ES-I3 (cell line): Measurements from ENCODE around the gene GNB1L.

ENCODE experiments used
- H3K36me3 ChIP-seq: 2 replicates; pipeline ENCODE4 v1.6.1; 2013; ENCODE audit warnings: mild to moderate bottlenecking, low read length, control low read depth, moderate library complexity; ENCODE audit not compliant: insufficient read depth
- H3K4me1 ChIP-seq: 2 replicates; pipeline ENCODE4 v1.6.1; 2013; ENCODE audit warnings: mild to moderate bottlenecking, control low read depth, low read length; ENCODE audit not compliant: insufficient read depth
- H3K9ac ChIP-seq: 2 replicates; pipeline ENCODE4 v1.6.1; 2013; ENCODE audit warnings: low read depth, mild to moderate bottlenecking, low read length, moderate library complexity
- H3K9me3 ChIP-seq: 2 replicates; pipeline ENCODE4 v1.6.1; 2013; ENCODE audit warnings: mild to moderate bottlenecking, low read length, moderate library complexity; ENCODE audit not compliant: control insufficient read depth, insufficient read depth

GNB1L gene

GRCh38 chr22:19854778-19855503 lies at the start of gene GNB1L, which contains the start of gene RTL10:
Gene GNB1L, minus strand, starts transcription at chr22:19854874. Its CDS starts 33,519 bp downstream, at chr22:19821355.
Gene RTL10, minus strand, starts transcription at chr22:19854874. Its CDS starts 2,613 bp downstream, at chr22:19852261.
- Histone ChIP-seq H3K4me1 (0 out of 2 replicates have a peak, but pooled peaks cover 4% of the 10 kb centered on the region), H3K36me3 (peaks cover 9% of the 10 kb centered on the region; the same call in 1 of the 2 replicates), H3K9ac (peak within 1 kb of the TSS; percentile 98), H3K9me3 (no peaks in the 10 kb centered on the region)

- H3K4me1 ChIP-seq = peaks cover 12% of the 10 kb centered on the region
- H3K9me3 ChIP-seq = no peaks in the 10 kb centered on the region
- no peak overlapping the region for H3K9ac ChIP-seq
- H3K36me3 ChIP-seq = no peaks in the 10 kb centered on the region
Measured at GRCh38 chr22:19904174-19904856, 49.6 kb upstream of the GNB1L start.

DNA sequence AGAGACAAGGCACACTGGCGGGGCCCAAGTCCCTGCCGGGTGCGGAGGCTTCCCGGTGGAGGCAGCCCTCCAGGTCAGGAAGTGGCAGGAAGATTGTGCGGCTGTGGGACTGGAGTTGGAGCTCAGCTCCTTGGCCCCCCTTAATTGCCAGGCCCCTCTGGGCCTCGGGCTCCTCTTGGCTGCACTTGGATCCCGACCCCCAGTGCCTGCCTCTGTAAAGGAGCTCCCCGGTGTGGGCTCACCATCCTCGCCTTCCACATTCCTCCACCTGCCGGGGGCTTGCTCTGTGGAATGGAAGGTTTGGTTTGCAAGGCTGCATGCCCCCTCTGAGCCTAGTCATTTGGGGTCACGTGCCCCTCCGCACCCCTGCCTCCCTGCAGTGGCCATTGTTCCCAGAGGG lies 48.8 kb upstream of the GNB1L start:
- no peaks in the 10 kb centered on the region for H3K9me3 ChIP-seq
- H3K4me1 ChIP-seq = peaks cover 12% of the 10 kb centered on the region
- H3K9ac ChIP-seq = no peak overlapping the region
- H3K36me3 ChIP-seq = no peaks in the 10 kb centered on the region

DNA sequence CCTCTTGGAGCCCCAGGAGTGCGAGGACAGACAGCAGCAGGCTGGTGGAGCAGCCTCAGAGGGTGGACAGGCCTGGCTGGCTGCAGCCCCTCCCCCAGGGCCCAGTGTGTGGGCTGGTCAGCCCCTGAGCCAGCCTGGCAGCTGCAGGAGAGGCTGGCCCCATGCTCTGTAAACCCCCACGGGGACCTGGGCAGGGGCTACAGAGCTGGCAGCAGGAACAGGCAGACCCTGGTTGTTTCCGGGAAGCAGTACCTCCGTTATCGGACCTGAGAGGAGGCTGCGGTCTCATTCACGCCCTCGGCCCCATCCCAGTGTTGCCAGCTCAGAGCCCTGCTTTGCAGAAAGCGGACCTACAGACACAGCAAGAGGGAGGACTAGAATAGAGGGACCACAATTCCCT lies 48.4 kb upstream of the GNB1L start:
- peaks cover 12% of the 10 kb centered on the region for H3K4me1 ChIP-seq
- no peaks in the 10 kb centered on the region for H3K36me3 ChIP-seq
- no peaks in the 10 kb centered on the region for H3K9me3 ChIP-seq
- H3K9ac ChIP-seq = no peak overlapping the region

DNA sequence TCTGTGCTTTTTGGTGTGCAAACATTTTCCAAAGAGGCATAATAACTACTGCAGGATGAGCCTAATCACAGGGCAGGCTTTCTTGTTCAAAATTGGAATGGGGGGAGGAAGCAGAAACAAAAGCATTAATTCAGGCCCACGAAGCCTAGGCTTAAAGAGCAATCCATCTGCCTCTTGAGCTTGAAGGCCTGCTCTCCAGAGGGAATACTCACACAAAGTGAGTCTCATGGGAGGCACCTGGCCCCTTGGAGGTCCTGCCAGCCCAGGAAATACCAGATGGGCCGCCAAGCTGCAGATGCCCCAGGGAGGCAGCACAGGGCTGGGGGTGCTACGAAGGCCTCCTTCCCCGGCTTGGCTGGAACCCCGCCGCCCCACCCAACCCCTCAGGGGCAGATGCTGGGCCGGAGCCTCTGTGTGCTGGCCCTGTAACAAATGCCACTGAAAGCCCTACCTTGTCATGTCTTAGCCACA lies 47.6 kb upstream of the GNB1L start:
- H3K4me1 ChIP-seq = peaks cover 12% of the 10 kb centered on the region
- no peaks in the 10 kb centered on the region for H3K9me3 ChIP-seq
- no peaks in the 10 kb centered on the region for H3K36me3 ChIP-seq
- no peak overlapping the region for H3K9ac ChIP-seq

DNA sequence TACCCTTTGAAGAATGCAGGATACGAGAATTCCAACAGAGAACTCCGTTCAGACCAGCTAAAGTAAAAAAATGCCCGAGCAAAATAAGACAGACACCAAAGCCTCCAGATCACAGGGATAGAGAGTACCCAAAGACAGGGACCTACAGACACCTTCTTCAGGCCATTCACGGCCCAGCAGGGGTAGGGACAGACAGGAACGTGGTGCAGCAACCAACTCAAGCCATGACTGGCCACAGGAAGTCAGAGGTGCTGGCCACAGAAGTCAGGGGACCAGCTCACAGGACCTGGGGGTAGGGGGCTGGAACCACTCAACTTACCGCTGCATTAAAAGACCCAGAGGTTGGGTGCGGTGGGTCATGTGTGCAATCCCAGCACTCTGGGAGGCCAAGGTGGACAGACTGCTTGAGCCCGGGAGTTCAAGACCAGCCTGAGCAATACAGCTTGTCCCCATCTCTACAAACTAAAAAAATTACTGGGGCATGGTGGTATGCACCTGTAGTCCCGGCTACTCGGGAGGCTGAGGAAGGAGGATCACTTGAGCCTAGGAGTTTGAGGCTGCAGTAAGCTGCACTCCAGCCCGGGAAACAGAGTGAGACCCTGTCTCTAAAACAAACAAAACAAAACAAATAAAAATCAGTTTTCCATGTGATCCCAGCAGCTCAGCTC lies 47.0 kb upstream of the GNB1L start:
- H3K4me1 ChIP-seq = peaks cover 12% of the 10 kb centered on the region
- no peaks in the 10 kb centered on the region for H3K9me3 ChIP-seq
- H3K9ac ChIP-seq = no peak overlapping the region
- no peaks in the 10 kb centered on the region for H3K36me3 ChIP-seq

- Histone ChIP-seq H3K4me1 (peaks cover 12% of the 10 kb centered on the region), H3K36me3 (no peaks in the 10 kb centered on the region), H3K9me3 (no peaks in the 10 kb centered on the region), H3K9ac (no peak overlapping the region)
Measured at GRCh38 chr22:19900707-19901436, 46.2 kb upstream of the GNB1L start.

DNA sequence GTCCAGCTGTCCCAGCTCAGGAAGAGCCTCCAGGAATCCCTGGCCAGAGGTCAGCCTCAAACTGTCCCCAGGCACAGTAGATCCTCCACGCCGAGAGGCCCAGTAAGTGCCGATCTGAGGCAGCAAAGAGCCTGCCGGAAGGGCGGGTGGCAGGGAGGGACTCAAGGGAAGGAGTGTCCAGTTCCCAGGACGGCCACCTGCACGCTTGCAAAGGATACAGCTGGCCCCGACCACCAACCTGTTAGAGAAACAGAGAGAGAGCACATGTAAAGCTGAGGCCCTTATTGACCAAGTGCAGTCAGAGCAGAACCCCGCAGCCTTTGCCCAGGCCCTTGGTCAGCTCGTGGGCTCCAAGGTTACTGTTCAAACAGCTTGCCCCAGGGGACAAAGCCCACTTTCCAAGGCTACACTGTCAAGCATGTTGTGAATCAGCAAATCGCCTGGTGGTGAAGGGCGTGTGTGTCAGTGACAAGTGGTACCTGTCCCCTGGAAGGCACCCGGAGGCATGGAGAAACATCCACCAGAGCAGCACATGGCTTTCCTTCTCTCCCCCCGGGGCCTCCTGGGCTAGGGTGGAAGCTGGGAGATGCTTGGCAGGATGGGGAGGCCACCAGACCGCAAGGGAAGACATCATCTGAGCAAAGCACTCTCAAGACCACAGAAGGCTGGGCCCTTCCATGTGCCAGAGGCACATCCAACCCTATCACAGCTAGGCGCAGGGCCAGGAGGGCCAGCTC lies 44.3 kb upstream of the GNB1L start:
- Histone ChIP-seq H3K4me1 (peaks cover 12% of the 10 kb centered on the region), H3K36me3 (no peaks in the 10 kb centered on the region), H3K9me3 (no peaks in the 10 kb centered on the region), H3K9ac (no peak overlapping the region)

DNA sequence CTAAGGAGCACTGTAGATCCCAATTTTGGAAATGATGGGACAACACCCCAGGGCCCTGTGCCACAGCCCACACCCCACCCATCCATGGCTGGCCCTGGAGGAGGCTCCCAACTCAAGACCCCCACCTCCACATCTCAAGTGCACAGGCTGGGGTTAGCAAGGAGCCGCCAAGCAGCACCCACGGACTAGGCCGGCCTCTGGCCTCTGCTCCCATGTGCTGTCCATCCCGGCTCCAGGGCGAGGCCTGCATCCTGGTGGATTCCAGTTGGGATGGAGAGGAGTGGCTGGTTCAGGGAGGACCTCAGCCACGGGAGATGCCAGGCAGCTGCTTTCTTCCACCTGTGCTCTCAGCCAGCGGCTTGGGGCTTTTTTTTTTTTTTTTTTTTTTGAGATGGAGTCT lies 43.5 kb upstream of the GNB1L start:
- Histone ChIP-seq H3K36me3 (no peaks in the 10 kb centered on the region), H3K9ac (no peak overlapping the region), H3K4me1 (peaks cover 10% of the 10 kb centered on the region), H3K9me3 (no peaks in the 10 kb centered on the region)

GRCh38 chr22:19897726-19898125 lies 43.1 kb upstream of the GNB1L start:
- no peaks in the 10 kb centered on the region for H3K9me3 ChIP-seq
- H3K9ac ChIP-seq = no peak overlapping the region
- H3K36me3 ChIP-seq = no peaks in the 10 kb centered on the region
- H3K4me1 ChIP-seq = peaks cover 6% of the 10 kb centered on the region

DNA sequence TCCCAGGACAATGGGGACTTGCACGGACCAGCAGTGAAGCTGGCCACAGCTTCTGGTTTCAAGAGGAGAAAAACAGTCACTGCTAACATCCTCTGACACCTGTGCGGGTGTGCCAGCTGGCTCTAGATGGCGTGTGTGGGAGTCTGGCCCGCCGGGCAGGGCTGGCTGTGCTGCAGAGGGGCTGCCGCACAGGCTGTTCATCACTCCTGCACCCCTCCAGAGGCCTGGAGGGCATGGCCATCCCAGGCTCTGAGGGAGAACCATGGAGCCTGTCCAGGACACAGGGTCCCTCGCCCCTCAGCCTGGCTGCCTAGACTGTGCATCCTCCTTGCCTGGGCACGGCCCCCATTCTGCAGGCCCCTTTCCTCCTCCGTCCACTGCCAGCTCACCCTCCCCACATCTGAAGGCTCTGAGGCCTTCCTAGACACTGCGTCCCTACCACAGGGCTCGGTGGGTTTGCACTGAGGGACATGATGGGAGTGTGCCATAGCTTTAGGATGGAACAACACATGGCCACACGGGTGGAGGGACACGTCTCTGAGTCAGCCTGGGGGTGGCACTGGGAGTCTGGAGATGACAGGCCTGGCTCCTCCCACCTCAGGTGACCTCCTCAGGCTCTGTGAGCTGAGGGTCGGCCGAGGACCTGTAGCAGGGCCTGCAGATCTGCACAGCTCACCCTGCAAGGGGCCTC lies 42.1 kb upstream of the GNB1L start:
- Histone ChIP-seq H3K9me3 (no peaks in the 10 kb centered on the region), H3K36me3 (no peaks in the 10 kb centered on the region), H3K9ac (no peak overlapping the region), H3K4me1 (peaks cover 8% of the 10 kb centered on the region; the same call in 1 of the 2 replicates)

DNA sequence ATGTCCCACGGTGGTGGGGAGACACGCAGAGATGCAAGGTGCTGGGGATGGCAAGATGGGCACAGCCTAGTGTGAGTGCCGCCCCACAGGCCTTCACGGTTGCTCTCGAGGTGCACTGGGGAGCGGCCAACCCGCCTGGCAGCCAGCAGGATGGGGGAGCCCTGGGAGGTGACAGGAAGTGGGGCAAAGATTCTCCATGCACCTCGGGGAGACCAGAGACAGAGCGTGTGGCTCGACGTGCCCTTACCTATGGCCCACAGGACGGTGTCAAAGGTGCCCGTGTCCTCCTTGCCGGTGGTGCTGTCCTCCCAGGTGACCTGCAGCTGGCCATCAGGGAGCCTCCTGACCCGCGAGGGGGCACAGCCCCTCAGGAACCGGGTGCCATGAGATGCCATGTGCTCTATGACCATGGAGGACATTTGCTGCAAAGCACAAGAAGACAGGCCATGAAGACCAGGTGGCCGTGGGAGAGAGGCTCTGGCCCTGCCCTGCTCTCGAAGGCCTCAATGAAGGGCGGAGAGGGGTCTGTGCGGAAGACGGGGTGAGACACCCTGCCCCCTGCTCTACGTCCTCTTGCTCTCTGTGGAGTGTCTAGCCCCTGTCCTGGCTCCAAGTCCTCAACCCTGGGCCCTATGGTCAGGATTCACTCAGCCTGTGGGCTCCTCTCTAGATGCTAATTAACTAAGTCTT lies 40.6 kb upstream of the GNB1L start:
- Histone ChIP-seq H3K9ac (no peak overlapping the region), H3K36me3 (no peaks in the 10 kb centered on the region), H3K9me3 (no peaks in the 10 kb centered on the region), H3K4me1 (peaks cover 17% of the 10 kb centered on the region)

GRCh38 chr22:19893363-19893762 lies 38.7 kb upstream of the GNB1L start:
- Histone ChIP-seq H3K9ac (no peak overlapping the region), H3K4me1 (peaks cover 17% of the 10 kb centered on the region), H3K9me3 (no peaks in the 10 kb centered on the region), H3K36me3 (no peaks in the 10 kb centered on the region)
